IMR-90 (cell line): ENCODE data around the gene GNAI3. TPM values are rescaled to one million over a fixed set of nuclear protein-coding genes. Genes with fewer than 3 reads are reported as not detected.

Source experiments
- ATAC-seq: fragments of 200-7000 bp; cut with Tn5 transposase; 2 replicates; pipeline ENCODE4 v1.9.1; 2020; ENCODE audit warnings: low read depth, mild to moderate bottlenecking, moderate library complexity
- BruUV-seq: library from RNA; stranded (reverse); fragments of 400-500 nt; replicated peaks from 2 replicates; lab custom pipeline; 2021; lab: Mats Ljungman, UMichigan
- CTCF ChIA-PET: fragments of 300-600 bp; formaldehyde crosslinking; extraction: SDS; loops from one replicate; lab custom pipeline; 2021; ENCODE audit warnings: antibody characterized with exemption; lab: Yijun Ruan, JAX
- POLR2A ChIA-PET: fragments of 300-600 bp; sonication (Branson Sonifier 250); formaldehyde crosslinking; loops from one replicate; lab custom pipeline; 2022; ENCODE audit warnings: antibody characterized with exemption; ENCODE audit not compliant: unreplicated experiment; lab: Charles Lee
- DNase-seq: peaks from one replicate; pipeline ENCODE4 v3.0.0; 2013
- H2AFZ ChIP-seq: replicated peaks from 2 replicates; pipeline ENCODE3; 2013; ENCODE audit warnings: low read length, mild to moderate bottlenecking; ENCODE audit not compliant: poor library complexity
- H2AK5ac ChIP-seq: 2 replicates; pipeline ENCODE4 v1.6.1; 2013; ENCODE audit warnings: low read depth, low read length, inconsistent platforms
- H2AK9ac ChIP-seq: replicated peaks from 2 replicates; pipeline ENCODE3; 2013; ENCODE audit warnings: mild to moderate bottlenecking, low read depth, low read length, moderate library complexity; ENCODE audit not compliant: poor library complexity
- H2BK120ac ChIP-seq: 2 replicates; pipeline ENCODE4 v1.6.1; 2013; ENCODE audit warnings: low read depth, low read length, inconsistent platforms
- H2BK15ac ChIP-seq: 3 replicates; pipeline ENCODE4 v1.6.1; 2013; ENCODE audit warnings: low read depth, low read length, inconsistent platforms
- H2BK20ac ChIP-seq: 2 replicates; pipeline ENCODE4 v1.6.1; 2013; ENCODE audit warnings: low read depth, mild to moderate bottlenecking, inconsistent platforms, low read length, moderate library complexity
- H2BK5ac ChIP-seq: 2 replicates; pipeline ENCODE4 v1.6.1; 2013; ENCODE audit warnings: mild to moderate bottlenecking, low read depth, low read length, inconsistent platforms; ENCODE audit not compliant: poor library complexity, severe bottlenecking
- H3K14ac ChIP-seq: replicated peaks from 2 replicates; pipeline ENCODE4 v1.6.1; 2013; ENCODE audit warnings: low read depth, low read length, inconsistent platforms
- H3K18ac ChIP-seq: 2 replicates; pipeline ENCODE4 v1.6.1; 2013; ENCODE audit warnings: low read depth, low read length, control low read depth
- H3K23ac ChIP-seq: 2 replicates; pipeline ENCODE4 v1.6.1; 2013; ENCODE audit warnings: low read depth, low read length, inconsistent platforms
- H3K27ac ChIP-seq: 2 replicates; pipeline ENCODE4 v1.5.1; 2013; ENCODE audit warnings: mild to moderate bottlenecking, control low read depth, low read length; ENCODE audit not compliant: insufficient read depth
- H3K27me3 ChIP-seq: 2 replicates; pipeline ENCODE4 v1.6.1; 2013; ENCODE audit warnings: low read length; ENCODE audit not compliant: control insufficient read depth, insufficient read depth
- H3K36me3 ChIP-seq: 2 replicates; pipeline ENCODE4 v1.6.1; 2013; ENCODE audit warnings: low read length, mixed read lengths; ENCODE audit not compliant: control insufficient read depth, insufficient read depth
- H3K4ac ChIP-seq: 2 replicates; pipeline ENCODE4 v1.6.1; 2013; ENCODE audit warnings: low read depth, low read length, inconsistent platforms
- H3K4me1 ChIP-seq: 2 replicates; pipeline ENCODE4 v1.6.1; 2013; ENCODE audit warnings: low read length, mixed read lengths; ENCODE audit not compliant: control insufficient read depth, insufficient read depth
- H3K4me2 ChIP-seq: 2 replicates; pipeline ENCODE4 v1.6.1; 2013; ENCODE audit warnings: low read depth, mild to moderate bottlenecking, control low read depth, low read length, moderate library complexity
- H3K4me3 ChIP-seq: 2 replicates; pipeline ENCODE4 v1.5.1; 2013; ENCODE audit warnings: low read depth, mild to moderate bottlenecking, control low read depth, low read length, moderate library complexity; ENCODE audit not compliant: insufficient read depth
- H3K56ac ChIP-seq: 2 replicates; pipeline ENCODE4 v1.6.1; 2013; ENCODE audit warnings: low read length, inconsistent platforms; ENCODE audit not compliant: insufficient read depth; ENCODE audit errors: extremely low read depth
- H3K79me1 ChIP-seq, 2 experiments: 2 replicates each; pipeline ENCODE4 v1.6.1; 2013; ENCODE audit warnings: low read length in 2 of 2, inconsistent platforms in 1 of 2, low read depth in 1 of 2
- H3K9ac ChIP-seq: 2 replicates; pipeline ENCODE4 v1.6.1; 2013; ENCODE audit warnings: low read depth, low read length, control low read depth
- H3K9me1 ChIP-seq: 2 replicates; pipeline ENCODE4 v1.6.1; 2013; ENCODE audit warnings: low read length, inconsistent platforms; ENCODE audit not compliant: insufficient read depth
- H3K9me3 ChIP-seq: 2 replicates; pipeline ENCODE4 v1.6.1; 2013; ENCODE audit warnings: low read length; ENCODE audit not compliant: control insufficient read depth, insufficient read depth
- H4K20me1 ChIP-seq: 2 replicates; pipeline ENCODE4 v1.6.1; 2013; ENCODE audit warnings: low read length, inconsistent platforms; ENCODE audit not compliant: insufficient read depth
- H4K5ac ChIP-seq: 2 replicates; pipeline ENCODE4 v1.6.1; 2013; ENCODE audit warnings: mild to moderate bottlenecking, low read depth, low read length, control low read depth
- H4K8ac ChIP-seq, 2 experiments: 2 replicates each; pipeline ENCODE4 v1.6.1; 2013; ENCODE audit warnings: low read depth in 2 of 2, low read length in 2 of 2, control low read depth in 1 of 2, inconsistent platforms in 1 of 2
- H4K91ac ChIP-seq: 2 replicates; pipeline ENCODE4 v1.6.1; 2013; ENCODE audit warnings: low read depth, low read length, inconsistent platforms; ENCODE audit not compliant: insufficient read depth
- BHLHE40 ChIP-seq: fragments of 150-350 bp; IDR thresholded peaks from 2 replicates; pipeline ENCODE4 v1.6.1; 2016; ENCODE audit warnings: mild to moderate bottlenecking, low read depth, low read length
- CEBPB ChIP-seq: IDR thresholded peaks from 2 replicates; pipeline ENCODE4 v1.6.1; 2012; ENCODE audit warnings: low read depth, low read length, improper control_type of control experiment
- ELK1 ChIP-seq: fragments of 150-350 bp; IDR thresholded peaks from 2 replicates; pipeline ENCODE4 v1.6.1; 2016; ENCODE audit warnings: low read depth, mild to moderate bottlenecking, low read length, moderate library complexity, borderline replicate concordance
- MAZ ChIP-seq: IDR thresholded peaks from 2 replicates; pipeline ENCODE4 v1.6.1; 2012; ENCODE audit warnings: low read depth, mild to moderate bottlenecking, low read length, improper control_type of control experiment, moderate library complexity, borderline replicate concordance
- NFE2L2 ChIP-seq: fragments of 150-350 bp; IDR thresholded peaks from 2 replicates; pipeline ENCODE4 v1.6.1; 2016; ENCODE audit warnings: low read depth, mild to moderate bottlenecking, low read length
- RCOR1 ChIP-seq: IDR thresholded peaks from 2 replicates; pipeline ENCODE4 v1.6.1; 2012; ENCODE audit warnings: mild to moderate bottlenecking, low read length, improper control_type of control experiment; ENCODE audit not compliant: insufficient replicate concordance
- WGBS, 2 experiments: methylation state at CpG; one replicate each; pipeline versions ENCODE4 v1.1.5 to v1.1.7; 2013; ENCODE audit warnings: missing lambda C conversion rate in 2 of 2; ENCODE audit not compliant: insufficient read length in 1 of 2; ENCODE audit errors: extremely low coverage in 2 of 2; 5-methylcytosine and 5-hydroxymethylcytosine counted together
- dilution Hi-C: fragments of 300-500 bp; cut with HindIII; formaldehyde crosslinking; loops from one replicate; pipeline ENCODE4 v1.14.3; 2018; ENCODE audit warnings: low sequenced_read_pairs; ENCODE audit not compliant: unreplicated experiment
- in situ Hi-C: fragments of 300-500 bp; cut with MboI; formaldehyde crosslinking; loops from 3 replicates; pipeline ENCODE4 v1.14.3; 2019; ENCODE audit warnings: low sequenced_read_pairs, inconsistent platforms, mixed read lengths
- intact Hi-C: fragments of 100-400 bp; cut with micrococcal nuclease; formaldehyde crosslinking; loops from 2 replicates; pipeline ENCODE4 v1.10.0; 2022
- polyA plus RNA-seq, 3 experiments: library from polyadenylated mRNA; depleted of rRNA; stranded (reverse); fragments of >200 nt; gene quantifications; 2 replicates each; pipeline ENCODE4 v1.2.3, GENCODE V29; 2012; ENCODE audit warnings: low replicate concordance in 1 of 3
- total RNA-seq: library from RNA; depleted of rRNA; stranded (reverse); fragments of >200 nt; gene quantifications from 2 replicates; pipeline ENCODE4 v1.2.3, GENCODE V29; 2012
- TF ChIP-seq, protein P1 (sequence below): conservative IDR thresholded peaks from 2 replicates; pipeline ENCODE4 v1.5.1; 2012; ENCODE audit warnings: mild to moderate bottlenecking, low read depth, low read length, improper control_type of control experiment

Gene GNAI3
- total and polyA plus RNA-seq, 2 of the 4 experiments (the other 2 are of a cell fraction) = 5.9 to 14.9 TPM

- WGBS, 2 experiments = no CpG with 5 or more reads among the region's 1 CpG
- no peak for ATAC-seq
- TF ChIP-seq ELK1 (no peak), MAZ (no peak), CEBPB (no peak), RCOR1 (no peak), NFE2L2 (no peak), BHLHE40 (no peak)
- TF ChIP-seq, protein P1, sequence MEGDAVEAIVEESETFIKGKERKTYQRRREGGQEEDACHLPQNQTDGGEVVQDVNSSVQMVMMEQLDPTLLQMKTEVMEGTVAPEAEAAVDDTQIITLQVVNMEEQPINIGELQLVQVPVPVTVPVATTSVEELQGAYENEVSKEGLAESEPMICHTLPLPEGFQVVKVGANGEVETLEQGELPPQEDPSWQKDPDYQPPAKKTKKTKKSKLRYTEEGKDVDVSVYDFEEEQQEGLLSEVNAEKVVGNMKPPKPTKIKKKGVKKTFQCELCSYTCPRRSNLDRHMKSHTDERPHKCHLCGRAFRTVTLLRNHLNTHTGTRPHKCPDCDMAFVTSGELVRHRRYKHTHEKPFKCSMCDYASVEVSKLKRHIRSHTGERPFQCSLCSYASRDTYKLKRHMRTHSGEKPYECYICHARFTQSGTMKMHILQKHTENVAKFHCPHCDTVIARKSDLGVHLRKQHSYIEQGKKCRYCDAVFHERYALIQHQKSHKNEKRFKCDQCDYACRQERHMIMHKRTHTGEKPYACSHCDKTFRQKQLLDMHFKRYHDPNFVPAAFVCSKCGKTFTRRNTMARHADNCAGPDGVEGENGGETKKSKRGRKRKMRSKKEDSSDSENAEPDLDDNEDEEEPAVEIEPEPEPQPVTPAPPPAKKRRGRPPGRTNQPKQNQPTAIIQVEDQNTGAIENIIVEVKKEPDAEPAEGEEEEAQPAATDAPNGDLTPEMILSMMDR = no peak
- no peak overlapping the region for H3K9ac ChIP-seq
- peaks cover 8% of the 10 kb centered on the region for H3K4me1 ChIP-seq
- H4K91ac ChIP-seq = no peak overlapping the region
- H2BK20ac ChIP-seq = no peak overlapping the region
- H2BK15ac ChIP-seq = no peak overlapping the region
- no peak overlapping the region for H2BK120ac ChIP-seq
- no peaks in the 10 kb centered on the region for H3K27me3 ChIP-seq
- in situ Hi-C loops (no loop called here), intact Hi-C loops (loop anchor here (5.0 kb wide), 1 partner anchor 36 kb away; no protein-coding TSS in a partner anchor), dilution Hi-C loops (no loop called here)
- H3K4me2 ChIP-seq = no peak overlapping the region
- peaks cover 11 to 47% of the 10 kb centered on the region in 2 experiments for H3K79me1 ChIP-seq
- H3K14ac ChIP-seq = no peak overlapping the region
- H2AFZ ChIP-seq = no peak overlapping the region
- H3K4ac ChIP-seq = no peak overlapping the region
- no peak overlapping the region for H3K27ac ChIP-seq
- no peak overlapping the region for H4K5ac ChIP-seq
- ChIA-PET POLR2A (no interaction called here), CTCF (no interaction called here)
- DNase-seq = no peak
- H3K18ac ChIP-seq = no peak overlapping the region
- no peak overlapping the region for H4K8ac ChIP-seq
- H4K20me1 ChIP-seq = no peaks in the 10 kb centered on the region
- H3K36me3 ChIP-seq = peaks cover 10% of the 10 kb centered on the region
- H3K4me3 ChIP-seq = no peak overlapping the region
- no peak overlapping the region for H2BK5ac ChIP-seq
- H3K23ac ChIP-seq = 0 out of 2 replicates have a peak overlapping the region, but pooled peaks have one; percentile 53
- no peaks in the 10 kb centered on the region for H3K9me3 ChIP-seq
- H3K56ac ChIP-seq = no peak overlapping the region
- H2AK9ac ChIP-seq = no peak overlapping the region
- H2AK5ac ChIP-seq = no peak overlapping the region
- H3K9me1 ChIP-seq = peaks cover 9% of the 10 kb centered on the region; the same call in 1 of the 2 replicates
- BruUV-seq = no TSS peak
Observed at GRCh38 chr1:109598156-109598555, 49.7 kb downstream of the GNAI3 start.
